GM23338 (cell line): ENCODE measurements around the gene SNUPN. TPM values are rescaled to one million over a fixed set of nuclear protein-coding genes. Genes with fewer than 3 reads are reported as not detected.

ENCODE experiments used
- ATAC-seq: fragments of 200-7000 bp; cut with Tn5 transposase; 3 replicates; pipeline ENCODE4 v1.9.1; 2020
- DNase-seq: peaks from one replicate; pipeline ENCODE4 v3.0.0-alpha.2; 2015; ENCODE audit warnings: low spot score
- H2AFZ ChIP-seq: fragments of 200-600 bp; sonication (generic); 2 replicates; pipeline ENCODE4 v1.8.0; 2016; ENCODE audit warnings: antibody characterized with exemption, mild to moderate bottlenecking, moderate library complexity
- H3F3A ChIP-seq: fragments of 200-600 bp; sonication (generic); replicated peaks from 2 replicates; pipeline ENCODE4 v1.8.0; 2017; ENCODE audit warnings: antibody characterized with exemption, mixed run types, low read depth
- H3K27ac ChIP-seq: fragments of 200-600 bp; sonication (generic); 2 replicates; pipeline ENCODE4 v1.6.1; 2016; ENCODE audit warnings: low read depth
- H3K27me3 ChIP-seq: fragments of 200-600 bp; sonication (generic); 2 replicates; pipeline ENCODE4 v1.8.0; 2016; ENCODE audit warnings: mild to moderate bottlenecking, mixed run types, moderate library complexity; ENCODE audit not compliant: insufficient read depth
- H3K36me3 ChIP-seq: fragments of 200-600 bp; sonication (generic); 2 replicates; pipeline ENCODE4 v1.8.0; 2016; ENCODE audit warnings: mild to moderate bottlenecking; ENCODE audit not compliant: insufficient read depth
- H3K4me1 ChIP-seq: fragments of 200-600 bp; sonication (generic); 2 replicates; pipeline ENCODE4 v1.8.0; 2016; ENCODE audit warnings: mild to moderate bottlenecking, moderate library complexity; ENCODE audit not compliant: insufficient read depth
- H3K4me2 ChIP-seq: fragments of 200-600 bp; sonication (generic); 2 replicates; pipeline ENCODE4 v1.7.1; 2017; ENCODE audit warnings: mixed run types
- H3K4me3 ChIP-seq: fragments of 200-600 bp; sonication (generic); 2 replicates; pipeline ENCODE4 v1.6.1; 2016; ENCODE audit warnings: mixed run types
- H3K79me2 ChIP-seq: fragments of 200-600 bp; sonication (generic); replicated peaks from 2 replicates; pipeline ENCODE4 v1.8.0; 2017; ENCODE audit warnings: mild to moderate bottlenecking; ENCODE audit not compliant: insufficient read depth
- H3K9me2 ChIP-seq: fragments of 200-600 bp; sonication (generic); 2 replicates; pipeline ENCODE4 v1.8.0; 2017; ENCODE audit not compliant: insufficient read depth
- H4K20me1 ChIP-seq: fragments of 200-600 bp; sonication (generic); replicated peaks from 2 replicates; pipeline ENCODE4 v1.8.0; 2017; ENCODE audit warnings: mild to moderate bottlenecking; ENCODE audit not compliant: insufficient read depth
- H3K27ac Mint-ChIP-seq: 2 replicates; pipeline ENCODE4 v1.8.0; 2020; ENCODE audit warnings: inconsistent platforms, mild to moderate bottlenecking, moderate library complexity, mixed read lengths
- H3K27me3 Mint-ChIP-seq: 3 replicates; pipeline ENCODE4 v1.8.0; 2022; ENCODE audit warnings: low read depth, mild to moderate bottlenecking, moderate library complexity, mixed read lengths, inconsistent platforms; ENCODE audit not compliant: insufficient read depth, poor library complexity
- H3K36me3 Mint-ChIP-seq: 3 replicates; pipeline ENCODE4 v1.8.0; 2021; ENCODE audit warnings: low read depth, mild to moderate bottlenecking, inconsistent platforms, moderate library complexity, mixed read lengths
- H3K4me1 Mint-ChIP-seq: 3 replicates; pipeline ENCODE4 v1.8.0; 2020; ENCODE audit warnings: mild to moderate bottlenecking, inconsistent platforms, mixed read lengths
- H3K4me3 Mint-ChIP-seq: 3 replicates; pipeline ENCODE4 v1.8.0; 2021; ENCODE audit warnings: moderate library complexity, mild to moderate bottlenecking, inconsistent platforms, mixed read lengths
- H3K9me3 Mint-ChIP-seq: 3 replicates; pipeline ENCODE4 v1.8.0; 2020; ENCODE audit warnings: moderate library complexity, mild to moderate bottlenecking, inconsistent platforms, mixed read lengths
- CREB1 ChIP-seq: fragments of 250-450 bp; sonication (Bioruptor Pico); IDR thresholded peaks from 2 replicates; pipeline ENCODE4 v1.5.0; 2020; ENCODE audit warnings: low read depth, mild to moderate bottlenecking, moderate library complexity
- EZH2 ChIP-seq: fragments of 200-600 bp; sonication (generic); IDR thresholded peaks from one replicate; pipeline ENCODE4 v1.8.0; 2017; ENCODE audit warnings: antibody characterized with exemption, mild to moderate bottlenecking, low read depth; ENCODE audit not compliant: unreplicated experiment
- EZH2phosphoT487 ChIP-seq: fragments of 200-600 bp; sonication (generic); IDR thresholded peaks from one replicate; pipeline ENCODE4 v1.8.1; 2018; ENCODE audit warnings: antibody characterized with exemption; ENCODE audit not compliant: unreplicated experiment
- JUNB ChIP-seq: IDR thresholded peaks from one replicate; pipeline ENCODE4 v1.6.1; 2016; ENCODE audit warnings: antibody characterized with exemption; ENCODE audit not compliant: unreplicated experiment
- NANOG ChIP-seq: IDR thresholded peaks from 2 replicates; pipeline ENCODE4 v1.6.1; 2016; ENCODE audit warnings: antibody characterized with exemption, borderline replicate concordance
- POLR2AphosphoS5 ChIP-seq: IDR thresholded peaks from 2 replicates; pipeline ENCODE4 v1.6.1; 2016; ENCODE audit warnings: antibody characterized with exemption, low read depth
- STAT1 ChIP-seq: IDR thresholded peaks from one replicate; pipeline ENCODE4 v1.6.1; 2016; ENCODE audit warnings: antibody characterized with exemption; ENCODE audit not compliant: unreplicated experiment
- ZNF114 ChIP-seq: fragments of 250-450 bp; sonication (Bioruptor Pico); IDR thresholded peaks from 2 replicates; pipeline ENCODE4 v1.5.0; 2020; ENCODE audit warnings: mild to moderate bottlenecking, moderate library complexity
- ZNF331 ChIP-seq: fragments of 250-450 bp; sonication (Bioruptor Pico); IDR thresholded peaks from 2 replicates; pipeline ENCODE4 v1.5.0; 2020; ENCODE audit warnings: low read depth, mild to moderate bottlenecking, moderate library complexity
- polyA plus RNA-seq: library from polyadenylated mRNA; unstranded; fragments of >200 nt; fragmentation: Nextera tagmentation; extraction: Ambion mirVana; gene quantifications from 2 replicates; pipeline ENCODE4 v1.2.1, GENCODE V29; 2016
- total RNA-seq: library from RNA; depleted of rRNA; stranded (reverse); fragments of >200 nt; shearing (Covaris generic); gene quantifications from 2 replicates; pipeline ENCODE4 v1.2.3, GENCODE V29; 2014
- TF ChIP-seq, protein P1 (sequence below), 2 experiments: fragments of 200-600 bp in 1 of 2; sonication (generic) in 1 of 2; conservative IDR thresholded peaks; 2 replicates each; pipeline versions ENCODE4 v1.5.1 to v1.6.1; 2016 to 2017; ENCODE audit warnings: antibody characterized with exemption in 2 of 2, low read depth in 2 of 2, mild to moderate bottlenecking in 2 of 2, moderate library complexity in 1 of 2
- TF ChIP-seq, protein P2 (sequence below): IDR thresholded peaks from one replicate; pipeline ENCODE4 v1.6.1; 2018; ENCODE audit warnings: antibody characterized with exemption; ENCODE audit not compliant: unreplicated experiment
- TF ChIP-seq, protein P3 (sequence below): IDR thresholded peaks from 2 replicates; pipeline ENCODE4 v1.6.1; 2016; ENCODE audit warnings: antibody characterized with exemption

Gene SNUPN
- total and polyA plus RNA-seq, 2 experiments from 2014 or later: 20.5 to 27.7 TPM

DNA sequence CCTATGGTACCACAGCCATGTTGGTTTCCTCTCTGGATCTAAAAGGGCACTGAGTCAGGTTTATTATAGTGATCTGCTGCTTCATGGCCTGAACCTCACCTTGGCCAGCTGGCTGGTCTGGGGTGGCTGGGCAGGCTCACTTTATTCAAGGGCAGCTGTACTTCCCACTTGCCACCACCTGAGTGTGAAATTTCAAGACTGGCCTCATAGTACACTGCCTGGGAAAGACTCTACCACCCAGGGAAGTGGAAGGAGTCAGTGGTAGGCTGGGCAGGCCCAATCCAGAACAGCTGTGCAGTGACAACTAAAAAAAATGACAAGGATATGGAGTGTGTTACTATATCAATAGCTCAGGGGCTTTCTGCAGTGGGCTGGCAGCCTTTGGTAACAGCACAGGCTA lies 8.8 kb downstream of the SNUPN start (continued):
- no peak for TF ChIP-seq EZH2phosphoT487
- no peak for TF ChIP-seq EZH2
- no peak for TF ChIP-seq CREB1 (CRISPR knock-in tag)
- no peak for TF ChIP-seq POLR2AphosphoS5
- TF ChIP-seq, protein P1, sequence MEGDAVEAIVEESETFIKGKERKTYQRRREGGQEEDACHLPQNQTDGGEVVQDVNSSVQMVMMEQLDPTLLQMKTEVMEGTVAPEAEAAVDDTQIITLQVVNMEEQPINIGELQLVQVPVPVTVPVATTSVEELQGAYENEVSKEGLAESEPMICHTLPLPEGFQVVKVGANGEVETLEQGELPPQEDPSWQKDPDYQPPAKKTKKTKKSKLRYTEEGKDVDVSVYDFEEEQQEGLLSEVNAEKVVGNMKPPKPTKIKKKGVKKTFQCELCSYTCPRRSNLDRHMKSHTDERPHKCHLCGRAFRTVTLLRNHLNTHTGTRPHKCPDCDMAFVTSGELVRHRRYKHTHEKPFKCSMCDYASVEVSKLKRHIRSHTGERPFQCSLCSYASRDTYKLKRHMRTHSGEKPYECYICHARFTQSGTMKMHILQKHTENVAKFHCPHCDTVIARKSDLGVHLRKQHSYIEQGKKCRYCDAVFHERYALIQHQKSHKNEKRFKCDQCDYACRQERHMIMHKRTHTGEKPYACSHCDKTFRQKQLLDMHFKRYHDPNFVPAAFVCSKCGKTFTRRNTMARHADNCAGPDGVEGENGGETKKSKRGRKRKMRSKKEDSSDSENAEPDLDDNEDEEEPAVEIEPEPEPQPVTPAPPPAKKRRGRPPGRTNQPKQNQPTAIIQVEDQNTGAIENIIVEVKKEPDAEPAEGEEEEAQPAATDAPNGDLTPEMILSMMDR (conservative IDR thresholded peaks at IDR 0.05; ENCODE audit: low read depth in 2 of 2): no peak
- TF ChIP-seq ZNF114 (CRISPR knock-in tag): no peak
- TF ChIP-seq ZNF331 (CRISPR knock-in tag): no peak

DNA sequence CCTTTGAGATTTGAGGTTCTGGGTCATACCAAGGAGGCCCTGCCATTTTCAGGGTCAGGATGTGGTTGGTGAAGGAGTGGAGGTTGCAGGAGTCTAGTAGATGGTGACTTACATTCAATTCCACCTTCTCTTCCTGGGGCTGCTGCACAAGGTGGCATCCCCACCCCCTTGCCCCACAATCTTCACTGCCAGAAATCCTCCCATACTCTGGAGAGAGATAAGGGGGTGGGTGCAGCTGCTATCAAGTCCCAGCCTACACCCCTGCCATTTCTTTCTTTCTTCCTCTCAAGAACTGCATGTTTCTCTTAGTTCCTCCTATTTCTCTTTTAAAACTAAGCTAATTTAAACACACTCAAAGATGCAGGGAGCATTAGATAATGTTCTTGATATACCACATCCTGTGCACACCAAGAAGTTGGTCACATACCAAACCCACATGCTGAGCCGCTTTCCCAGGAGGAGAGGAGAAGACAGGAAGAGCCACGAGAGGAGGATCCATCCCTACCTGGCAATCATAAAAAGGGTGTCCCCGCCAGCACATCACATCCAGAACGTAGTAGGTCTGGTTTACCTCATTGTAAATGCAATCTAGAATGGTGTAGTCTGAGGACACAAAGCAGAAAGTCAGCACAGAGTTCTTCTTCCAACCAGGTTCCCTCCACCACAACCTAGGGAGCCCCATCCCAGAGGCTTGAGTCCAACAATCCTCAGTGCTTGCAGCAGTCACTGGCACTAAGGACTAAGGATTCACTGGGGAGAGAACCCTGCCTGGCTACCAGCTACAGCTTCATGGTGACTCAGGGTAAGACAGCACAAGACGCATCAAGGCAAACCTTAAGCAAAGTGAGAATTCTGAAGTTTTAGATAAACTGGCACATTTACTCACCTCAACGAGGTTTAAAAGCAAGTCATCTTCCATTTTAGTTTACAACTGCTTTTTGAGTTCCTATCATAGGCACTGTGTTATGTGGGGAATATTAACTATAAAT lies 18.5 kb downstream of the SNUPN start:
- no peaks in the 10 kb centered on the region for H3F3A ChIP-seq
- no peaks in the 10 kb centered on the region; the same call in 1 of the 2 replicates for H4K20me1 ChIP-seq
- peaks cover 17% of the 10 kb centered on the region for H3K36me3 ChIP-seq
- Mint-ChIP-seq H3K9me3 (no peaks in the 10 kb centered on the region), H3K27me3 (peaks cover 4% of the 10 kb centered on the region), H3K4me1 (no peaks in the 10 kb centered on the region), H3K4me3 (no peak overlapping the region), H3K27ac (no peak overlapping the region), H3K36me3 (peaks cover 48% of the 10 kb centered on the region)
- H3K79me2 ChIP-seq: no peaks in the 10 kb centered on the region
- H2AFZ ChIP-seq: no peak overlapping the region
- no peak for DNase-seq
- H3K27ac ChIP-seq: no peak overlapping the region
- H3K4me1 ChIP-seq: no peaks in the 10 kb centered on the region
- no peak for ATAC-seq
- no peaks in the 10 kb centered on the region for H3K9me2 ChIP-seq
- no peak overlapping the region for H3K4me3 ChIP-seq
- no peaks in the 10 kb centered on the region for H3K27me3 ChIP-seq
- no peak overlapping the region for H3K4me2 ChIP-seq
- no peak for TF ChIP-seq EZH2
- TF ChIP-seq ZNF331 (CRISPR knock-in tag): no peak
- TF ChIP-seq JUNB: no peak
- TF ChIP-seq STAT1: no peak
- TF ChIP-seq, protein P2, sequence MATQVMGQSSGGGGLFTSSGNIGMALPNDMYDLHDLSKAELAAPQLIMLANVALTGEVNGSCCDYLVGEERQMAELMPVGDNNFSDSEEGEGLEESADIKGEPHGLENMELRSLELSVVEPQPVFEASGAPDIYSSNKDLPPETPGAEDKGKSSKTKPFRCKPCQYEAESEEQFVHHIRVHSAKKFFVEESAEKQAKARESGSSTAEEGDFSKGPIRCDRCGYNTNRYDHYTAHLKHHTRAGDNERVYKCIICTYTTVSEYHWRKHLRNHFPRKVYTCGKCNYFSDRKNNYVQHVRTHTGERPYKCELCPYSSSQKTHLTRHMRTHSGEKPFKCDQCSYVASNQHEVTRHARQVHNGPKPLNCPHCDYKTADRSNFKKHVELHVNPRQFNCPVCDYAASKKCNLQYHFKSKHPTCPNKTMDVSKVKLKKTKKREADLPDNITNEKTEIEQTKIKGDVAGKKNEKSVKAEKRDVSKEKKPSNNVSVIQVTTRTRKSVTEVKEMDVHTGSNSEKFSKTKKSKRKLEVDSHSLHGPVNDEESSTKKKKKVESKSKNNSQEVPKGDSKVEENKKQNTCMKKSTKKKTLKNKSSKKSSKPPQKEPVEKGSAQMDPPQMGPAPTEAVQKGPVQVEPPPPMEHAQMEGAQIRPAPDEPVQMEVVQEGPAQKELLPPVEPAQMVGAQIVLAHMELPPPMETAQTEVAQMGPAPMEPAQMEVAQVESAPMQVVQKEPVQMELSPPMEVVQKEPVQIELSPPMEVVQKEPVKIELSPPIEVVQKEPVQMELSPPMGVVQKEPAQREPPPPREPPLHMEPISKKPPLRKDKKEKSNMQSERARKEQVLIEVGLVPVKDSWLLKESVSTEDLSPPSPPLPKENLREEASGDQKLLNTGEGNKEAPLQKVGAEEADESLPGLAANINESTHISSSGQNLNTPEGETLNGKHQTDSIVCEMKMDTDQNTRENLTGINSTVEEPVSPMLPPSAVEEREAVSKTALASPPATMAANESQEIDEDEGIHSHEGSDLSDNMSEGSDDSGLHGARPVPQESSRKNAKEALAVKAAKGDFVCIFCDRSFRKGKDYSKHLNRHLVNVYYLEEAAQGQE: no peak
- TF ChIP-seq CREB1 (CRISPR knock-in tag): no peak
- TF ChIP-seq, protein P3, sequence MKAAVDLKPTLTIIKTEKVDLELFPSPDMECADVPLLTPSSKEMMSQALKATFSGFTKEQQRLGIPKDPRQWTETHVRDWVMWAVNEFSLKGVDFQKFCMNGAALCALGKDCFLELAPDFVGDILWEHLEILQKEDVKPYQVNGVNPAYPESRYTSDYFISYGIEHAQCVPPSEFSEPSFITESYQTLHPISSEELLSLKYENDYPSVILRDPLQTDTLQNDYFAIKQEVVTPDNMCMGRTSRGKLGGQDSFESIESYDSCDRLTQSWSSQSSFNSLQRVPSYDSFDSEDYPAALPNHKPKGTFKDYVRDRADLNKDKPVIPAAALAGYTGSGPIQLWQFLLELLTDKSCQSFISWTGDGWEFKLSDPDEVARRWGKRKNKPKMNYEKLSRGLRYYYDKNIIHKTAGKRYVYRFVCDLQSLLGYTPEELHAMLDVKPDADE: no peak
- TF ChIP-seq, protein P1 (conservative IDR thresholded peaks at IDR 0.05; ENCODE audit: low read depth in 2 of 2): no peak
- no peak for TF ChIP-seq EZH2phosphoT487
- no peak for TF ChIP-seq ZNF114 (CRISPR knock-in tag)
- no peak for TF ChIP-seq POLR2AphosphoS5
- TF ChIP-seq NANOG: no peak
